RWPE1 (cell line): ENCODE results near the gene RBM47.
A peak's percentile ranks its signal among the peaks of the same experiment; 100 is the strongest.

Experiments
- CTCF ChIA-PET: fragments of 350-600 bp; sonication (Branson Sonifier 250); formaldehyde crosslinking; extraction: SDS; loops from one replicate; lab custom pipeline; 2021; lab: Yijun Ruan, JAX
- POLR2A ChIA-PET: fragments of 400-600 bp; formaldehyde crosslinking; extraction: SDS; loops from one replicate; lab custom pipeline; 2020; ENCODE audit warnings: antibody characterized with exemption; ENCODE audit not compliant: low non-redundant PET; lab: Yijun Ruan, JAX
- DNase-seq: peaks from one replicate; pipeline ENCODE4 v3.0.0; 2012; ENCODE audit warnings: low spot score
- H3K27ac ChIP-seq: fragments of 450-650 bp; 2 replicates; pipeline ENCODE4 v1.5.1; 2017
- TF ChIP-seq, protein P1 (sequence below): fragments of 450-650 bp; conservative IDR thresholded peaks from 2 replicates; pipeline ENCODE4 v1.5.1; 2017; ENCODE audit warnings: low read depth, mild to moderate bottlenecking

Gene RBM47

DNA sequence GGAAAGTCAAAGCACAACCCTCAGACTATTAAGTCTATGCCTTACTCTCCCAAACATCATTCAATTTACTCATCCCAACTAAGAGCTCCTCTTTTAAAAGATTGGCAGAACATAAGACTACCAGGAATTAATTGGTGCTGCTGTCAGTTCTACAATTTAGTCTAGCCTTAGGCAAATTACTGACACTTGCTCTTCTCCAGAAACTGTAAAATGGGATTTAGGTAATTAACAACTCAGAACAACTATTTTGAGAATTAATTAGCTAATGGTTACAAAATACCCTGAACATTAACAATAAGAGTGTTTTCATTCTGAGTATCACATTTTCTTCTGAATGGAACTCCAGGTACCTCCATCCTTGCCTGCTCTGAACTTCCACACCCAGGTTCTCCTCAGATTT lies 36.2 kb upstream of the RBM47 start:
- no peak overlapping the region for H3K27ac ChIP-seq
- TF ChIP-seq, protein P1, sequence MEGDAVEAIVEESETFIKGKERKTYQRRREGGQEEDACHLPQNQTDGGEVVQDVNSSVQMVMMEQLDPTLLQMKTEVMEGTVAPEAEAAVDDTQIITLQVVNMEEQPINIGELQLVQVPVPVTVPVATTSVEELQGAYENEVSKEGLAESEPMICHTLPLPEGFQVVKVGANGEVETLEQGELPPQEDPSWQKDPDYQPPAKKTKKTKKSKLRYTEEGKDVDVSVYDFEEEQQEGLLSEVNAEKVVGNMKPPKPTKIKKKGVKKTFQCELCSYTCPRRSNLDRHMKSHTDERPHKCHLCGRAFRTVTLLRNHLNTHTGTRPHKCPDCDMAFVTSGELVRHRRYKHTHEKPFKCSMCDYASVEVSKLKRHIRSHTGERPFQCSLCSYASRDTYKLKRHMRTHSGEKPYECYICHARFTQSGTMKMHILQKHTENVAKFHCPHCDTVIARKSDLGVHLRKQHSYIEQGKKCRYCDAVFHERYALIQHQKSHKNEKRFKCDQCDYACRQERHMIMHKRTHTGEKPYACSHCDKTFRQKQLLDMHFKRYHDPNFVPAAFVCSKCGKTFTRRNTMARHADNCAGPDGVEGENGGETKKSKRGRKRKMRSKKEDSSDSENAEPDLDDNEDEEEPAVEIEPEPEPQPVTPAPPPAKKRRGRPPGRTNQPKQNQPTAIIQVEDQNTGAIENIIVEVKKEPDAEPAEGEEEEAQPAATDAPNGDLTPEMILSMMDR: no peak
- no peak for DNase-seq
- POLR2A ChIA-PET: no interaction called here
- CTCF ChIA-PET: interaction anchor here (0.6 kb wide), 1 partner anchor 46 kb away, joined by 6 read pairs; no protein-coding TSS in a partner anchor

DNA sequence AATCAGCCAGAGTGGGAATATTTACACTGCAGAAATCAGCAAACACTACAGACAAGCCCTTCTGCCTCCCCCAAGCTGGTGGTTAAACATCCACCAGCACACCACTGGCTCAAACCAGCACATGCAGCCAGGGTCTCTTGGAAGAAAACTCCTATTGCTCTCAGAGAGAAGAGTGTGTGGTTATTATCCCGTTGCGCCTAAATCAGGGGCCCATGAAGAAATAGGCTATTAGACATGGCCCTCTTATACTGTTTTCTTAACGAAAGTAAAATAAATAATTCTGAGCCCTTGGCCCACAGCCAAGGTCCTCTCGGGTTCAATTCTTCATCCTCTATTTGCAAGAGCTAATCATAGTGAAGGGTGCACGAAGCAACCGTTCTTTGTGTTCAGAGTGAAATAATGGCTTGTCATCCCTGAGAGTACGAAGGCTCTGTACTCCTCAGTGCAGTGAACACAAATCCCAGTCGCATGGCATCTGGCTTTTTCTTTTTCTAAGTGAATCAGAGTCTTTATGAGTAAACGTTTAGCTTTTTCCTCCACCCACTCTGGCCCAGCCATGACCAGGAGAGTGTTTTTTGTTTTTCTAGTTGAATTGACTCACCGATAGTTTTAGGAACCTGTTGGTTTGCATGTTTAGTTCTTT lies 33.4 kb upstream of the RBM47 start:
- ChIA-PET POLR2A (no interaction called here), CTCF (no interaction called here)
- DNase-seq: peak; percentile 59
- TF ChIP-seq, protein P1: no peak
- no peak overlapping the region for H3K27ac ChIP-seq

DNA sequence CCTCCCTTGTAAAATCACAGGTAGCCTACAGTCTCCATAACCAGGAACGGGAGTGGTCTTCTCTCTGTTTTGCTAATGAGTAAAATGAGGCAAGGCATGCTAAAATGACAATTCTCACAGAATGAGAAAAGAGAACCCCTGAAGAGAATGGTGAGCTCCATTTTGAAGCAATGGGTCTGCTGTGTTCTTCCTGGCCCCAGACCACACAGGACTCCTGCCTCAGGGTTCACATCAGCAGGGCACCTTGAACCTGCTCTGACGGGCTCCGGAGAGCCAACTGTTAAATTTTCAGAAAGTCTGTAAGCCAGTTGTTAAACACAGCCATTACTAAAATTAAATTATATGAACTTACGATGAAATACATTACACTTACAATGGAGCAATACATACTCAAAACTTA lies 32.1 kb upstream of the RBM47 start:
- POLR2A ChIA-PET: no interaction called here

DNA sequence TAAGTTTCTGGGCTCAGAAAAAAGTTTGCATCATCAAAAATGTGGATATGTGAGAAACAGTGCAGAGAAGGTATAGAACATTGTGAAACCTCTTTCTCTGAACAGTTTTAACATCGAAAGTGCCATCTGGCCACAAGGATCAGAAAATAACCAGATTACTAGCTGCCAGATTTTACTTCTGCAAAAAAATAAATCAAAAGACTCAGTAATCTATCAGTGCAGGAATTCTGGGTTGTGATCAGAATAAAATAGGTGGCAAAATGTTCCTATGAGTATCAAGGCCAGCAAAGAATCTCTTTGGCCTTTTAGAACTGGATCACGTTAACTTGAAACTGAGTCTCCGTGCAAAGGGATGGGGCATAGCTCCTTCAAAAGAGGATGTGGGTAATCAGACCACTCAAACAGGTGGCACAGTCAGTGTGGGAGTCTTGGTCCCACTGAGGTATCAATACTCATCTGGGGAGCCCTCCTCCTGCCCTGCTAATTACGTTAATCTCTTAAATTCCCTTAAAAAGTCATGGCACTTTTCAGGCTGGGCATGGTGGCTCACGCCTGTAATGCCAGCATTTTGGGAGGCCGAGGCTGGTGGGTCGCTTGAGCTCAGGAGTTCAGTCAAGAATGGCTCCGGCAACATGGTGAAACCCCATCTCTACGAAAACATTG lies 26.7 kb upstream of the RBM47 start:
- CTCF ChIA-PET: no interaction called here
- TF ChIP-seq, protein P1: no peak
- no peak for DNase-seq
- H3K27ac ChIP-seq: no peak overlapping the region
- POLR2A ChIA-PET: no interaction called here

More for the DNA sequence above, 32.1 kb upstream of the RBM47 start:
- DNase-seq: no peak
- no peak overlapping the region for H3K27ac ChIP-seq
- TF ChIP-seq, protein P1: no peak
- CTCF ChIA-PET: interaction anchor here (1.0 kb wide), 1 partner anchor 22 kb away, joined by 5 read pairs; no protein-coding TSS in a partner anchor

DNA sequence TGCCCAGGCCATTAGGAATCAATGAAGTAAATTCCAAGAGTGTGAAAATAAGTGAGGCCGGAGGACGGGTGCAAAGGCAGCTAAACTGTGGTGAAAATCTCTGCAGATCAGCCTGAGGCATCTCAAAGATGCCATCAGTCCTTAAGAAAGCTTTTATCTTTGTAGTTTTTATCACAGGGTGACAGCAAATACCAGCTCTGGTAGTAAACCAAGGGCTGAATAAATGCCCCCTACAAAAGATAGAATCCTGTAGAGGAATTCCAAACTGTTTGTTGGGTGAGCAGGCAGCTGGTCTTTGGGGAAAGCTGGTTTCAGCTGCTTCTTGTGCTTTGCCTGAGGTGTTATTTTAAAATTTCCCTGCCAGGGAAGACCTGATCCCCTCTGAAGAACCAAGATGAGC lies 21.6 kb upstream of the RBM47 start:
- no peak overlapping the region for H3K27ac ChIP-seq
- DNase-seq: no peak
- TF ChIP-seq, protein P1: no peak
- POLR2A ChIA-PET: interaction anchor here (0.6 to 0.8 kb wide), 2 partner anchors 42 to 489 kb away, joined by 4 read pairs; no protein-coding TSS in a partner anchor
- CTCF ChIA-PET: no interaction called here

DNA sequence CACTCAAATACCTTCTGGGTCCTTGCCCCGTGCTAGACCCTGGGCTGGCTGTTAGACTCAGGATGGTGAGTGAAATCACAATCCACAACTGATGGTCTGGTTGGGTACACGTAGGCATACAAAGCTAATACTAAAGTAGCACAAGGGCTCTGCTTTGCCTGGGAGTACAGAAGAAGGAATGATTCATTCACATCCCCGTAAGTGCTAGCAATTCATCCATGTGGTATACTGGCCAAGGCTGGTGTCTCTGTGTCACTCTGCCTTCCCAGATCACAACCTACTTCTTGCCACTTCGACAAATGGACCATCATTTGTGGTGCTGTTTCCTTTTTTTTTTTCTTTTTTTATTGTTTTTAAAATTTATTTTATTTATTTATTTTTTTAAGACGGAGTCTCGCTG lies 19.7 kb upstream of the RBM47 start:
- TF ChIP-seq, protein P1: no peak
- H3K27ac ChIP-seq: no peak overlapping the region
- DNase-seq: no peak
- ChIA-PET CTCF (interaction anchor here (0.8 kb wide), 1 partner anchor 438 kb away, joined by 5 read pairs; no protein-coding TSS in a partner anchor), POLR2A (no interaction called here)
